ENCODE results near the gene AIFM3. TPM values are rescaled to one million over a fixed set of nuclear protein-coding genes. Genes with fewer than 3 reads are reported as not detected.

Gene AIFM3
- total and polyA plus RNA-seq, 4 donors, result 0.38 to 1.1 (median 0.63) TPM

DNA sequence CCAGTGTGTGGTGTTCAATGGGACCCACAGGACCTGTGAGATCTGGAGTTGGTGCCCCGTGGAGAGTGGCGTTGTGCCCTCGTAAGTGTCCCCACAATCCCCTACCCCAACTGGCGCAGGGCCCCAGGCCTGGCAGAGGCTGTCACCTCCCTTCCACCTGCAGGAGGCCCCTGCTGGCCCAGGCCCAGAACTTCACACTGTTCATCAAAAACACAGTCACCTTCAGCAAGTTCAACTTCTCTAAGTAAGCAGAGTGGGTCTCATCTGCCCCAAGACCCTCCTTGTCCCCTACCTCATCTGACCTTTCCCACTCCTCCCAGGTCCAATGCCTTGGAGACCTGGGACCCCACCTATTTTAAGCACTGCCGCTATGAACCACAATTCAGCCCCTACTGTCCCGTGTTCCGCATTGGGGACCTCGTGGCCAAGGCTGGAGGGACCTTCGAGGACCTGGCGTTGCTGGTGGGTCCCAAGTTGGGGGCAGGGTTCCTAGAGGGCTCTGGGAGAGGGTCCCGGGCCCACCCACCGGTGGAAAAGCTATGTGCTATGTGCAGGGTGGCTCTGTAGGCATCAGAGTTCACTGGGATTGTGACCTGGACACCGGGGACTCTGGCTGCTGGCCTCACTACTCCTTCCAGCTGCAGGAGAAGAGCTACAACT is 56.0 kb downstream of the AIFM3 start:
- no peaks in the 10 kb centered on the region for H3K9me3 ChIP-seq (ENCODE audit: control insufficient read depth in 4 of 4, low read length in 3 of 4)
- H3K9ac ChIP-seq (ENCODE audit: low read depth in 1 of 2, low read length in 2 of 2), result no peak overlapping the region
- DNase-seq (ENCODE audit: low spot score), result no peak
- no peaks in the 10 kb centered on the region for H3K27me3 ChIP-seq (ENCODE audit: control insufficient read depth in 4 of 4, insufficient read depth in 4 of 4, low read length in 3 of 4)
- no peaks in the 10 kb centered on the region for H3K36me3 ChIP-seq (ENCODE audit: control insufficient read depth in 4 of 4, insufficient read depth in 3 of 4, low read depth in 1 of 4, low read length in 3 of 4)
- H3K4me1 ChIP-seq (ENCODE audit: control insufficient read depth in 4 of 4, insufficient read depth in 4 of 4, low read length in 3 of 4), result no peaks in the 10 kb centered on the region
- no peak overlapping the region for H3K4me3 ChIP-seq (ENCODE audit: low read depth in 1 of 3, low read length in 3 of 3)
- WGBS, result 82% methylated on average over 13 of the region's 13 CpGs
- no peak overlapping the region for H3K27ac ChIP-seq (ENCODE audit: low read depth in 1 of 2, low read length in 2 of 2)
- TF ChIP-seq SP1 (IDR thresholded peaks at IDR 0.05) (no peak), EGR1 (IDR thresholded peaks at IDR 0.05; ENCODE audit: low read depth in 2 of 2) (no peak), RXRA (IDR thresholded peaks at IDR 0.05) (no peak), FOXA2 (IDR thresholded peaks at IDR 0.05) (no peak), RAD21 (IDR thresholded peaks at IDR 0.05) (no peak), TAF1 (conservative IDR thresholded peaks at IDR 0.05) (no peak), HNF4A (conservative IDR thresholded peaks at IDR 0.05) (no peak), MAX (IDR thresholded peaks at IDR 0.05) (no peak), JUND (IDR thresholded peaks at IDR 0.05) (no peak), NR2F2 (IDR thresholded peaks at IDR 0.05) (no peak), GABPA (IDR thresholded peaks at IDR 0.05 in 1 of 2, conservative IDR thresholded peaks at IDR 0.05 in 1 of 2) (no peak), YY1 (IDR thresholded peaks at IDR 0.05) (no peak), HNF4G (IDR thresholded peaks at IDR 0.05) (no peak)
- TF ChIP-seq, protein P1, sequence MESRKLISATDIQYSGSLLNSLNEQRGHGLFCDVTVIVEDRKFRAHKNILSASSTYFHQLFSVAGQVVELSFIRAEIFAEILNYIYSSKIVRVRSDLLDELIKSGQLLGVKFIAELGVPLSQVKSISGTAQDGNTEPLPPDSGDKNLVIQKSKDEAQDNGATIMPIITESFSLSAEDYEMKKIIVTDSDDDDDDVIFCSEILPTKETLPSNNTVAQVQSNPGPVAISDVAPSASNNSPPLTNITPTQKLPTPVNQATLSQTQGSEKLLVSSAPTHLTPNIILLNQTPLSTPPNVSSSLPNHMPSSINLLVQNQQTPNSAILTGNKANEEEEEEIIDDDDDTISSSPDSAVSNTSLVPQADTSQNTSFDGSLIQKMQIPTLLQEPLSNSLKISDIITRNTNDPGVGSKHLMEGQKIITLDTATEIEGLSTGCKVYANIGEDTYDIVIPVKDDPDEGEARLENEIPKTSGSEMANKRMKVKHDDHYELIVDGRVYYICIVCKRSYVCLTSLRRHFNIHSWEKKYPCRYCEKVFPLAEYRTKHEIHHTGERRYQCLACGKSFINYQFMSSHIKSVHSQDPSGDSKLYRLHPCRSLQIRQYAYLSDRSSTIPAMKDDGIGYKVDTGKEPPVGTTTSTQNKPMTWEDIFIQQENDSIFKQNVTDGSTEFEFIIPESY (IDR thresholded peaks at IDR 0.05), result no peak
- TF ChIP-seq, protein P2, sequence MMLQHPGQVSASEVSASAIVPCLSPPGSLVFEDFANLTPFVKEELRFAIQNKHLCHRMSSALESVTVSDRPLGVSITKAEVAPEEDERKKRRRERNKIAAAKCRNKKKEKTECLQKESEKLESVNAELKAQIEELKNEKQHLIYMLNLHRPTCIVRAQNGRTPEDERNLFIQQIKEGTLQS (IDR thresholded peaks at IDR 0.05), result no peak
- TF ChIP-seq, protein P3, sequence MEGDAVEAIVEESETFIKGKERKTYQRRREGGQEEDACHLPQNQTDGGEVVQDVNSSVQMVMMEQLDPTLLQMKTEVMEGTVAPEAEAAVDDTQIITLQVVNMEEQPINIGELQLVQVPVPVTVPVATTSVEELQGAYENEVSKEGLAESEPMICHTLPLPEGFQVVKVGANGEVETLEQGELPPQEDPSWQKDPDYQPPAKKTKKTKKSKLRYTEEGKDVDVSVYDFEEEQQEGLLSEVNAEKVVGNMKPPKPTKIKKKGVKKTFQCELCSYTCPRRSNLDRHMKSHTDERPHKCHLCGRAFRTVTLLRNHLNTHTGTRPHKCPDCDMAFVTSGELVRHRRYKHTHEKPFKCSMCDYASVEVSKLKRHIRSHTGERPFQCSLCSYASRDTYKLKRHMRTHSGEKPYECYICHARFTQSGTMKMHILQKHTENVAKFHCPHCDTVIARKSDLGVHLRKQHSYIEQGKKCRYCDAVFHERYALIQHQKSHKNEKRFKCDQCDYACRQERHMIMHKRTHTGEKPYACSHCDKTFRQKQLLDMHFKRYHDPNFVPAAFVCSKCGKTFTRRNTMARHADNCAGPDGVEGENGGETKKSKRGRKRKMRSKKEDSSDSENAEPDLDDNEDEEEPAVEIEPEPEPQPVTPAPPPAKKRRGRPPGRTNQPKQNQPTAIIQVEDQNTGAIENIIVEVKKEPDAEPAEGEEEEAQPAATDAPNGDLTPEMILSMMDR (IDR thresholded peaks at IDR 0.05; ENCODE audit: low read depth, low read length, missing input control), result no peak

DNA sequence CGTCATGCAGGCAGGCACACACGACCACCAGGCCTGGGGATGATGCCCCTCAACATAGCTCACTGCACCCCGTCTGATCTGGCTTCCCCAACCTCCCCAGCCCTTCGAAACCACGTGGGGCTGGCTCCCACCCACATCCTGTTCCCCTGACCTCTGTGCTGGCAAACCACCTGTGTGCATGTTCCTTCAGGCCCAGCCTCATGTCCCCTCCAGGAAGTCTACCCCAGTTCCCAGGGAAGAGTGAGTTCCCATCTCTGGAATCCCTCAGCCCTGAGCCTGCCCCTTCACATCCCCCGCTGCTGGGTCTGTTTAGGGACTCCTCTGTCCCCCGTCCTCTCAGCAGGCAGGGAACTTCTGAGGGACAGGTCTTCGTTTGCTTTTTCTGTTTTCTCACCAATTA is 58.2 kb downstream of the AIFM3 start:
- no peaks in the 10 kb centered on the region for H3K9me3 ChIP-seq (ENCODE audit: control insufficient read depth in 4 of 4, low read length in 3 of 4)
- H3K27me3 ChIP-seq (ENCODE audit: control insufficient read depth in 4 of 4, insufficient read depth in 4 of 4, low read length in 3 of 4), result no peaks in the 10 kb centered on the region
- H3K4me3 ChIP-seq (ENCODE audit: low read depth in 1 of 3, low read length in 3 of 3), result no peak overlapping the region
- no peaks in the 10 kb centered on the region for H3K4me1 ChIP-seq (ENCODE audit: control insufficient read depth in 4 of 4, insufficient read depth in 4 of 4, low read length in 3 of 4)
- H3K9ac ChIP-seq (ENCODE audit: low read depth in 1 of 2, low read length in 2 of 2), result no peak overlapping the region
- no peak for DNase-seq (ENCODE audit: low spot score)
- 75% methylated on average over 8 of the region's 8 CpGs for WGBS
- TF ChIP-seq GABPA (IDR thresholded peaks at IDR 0.05 in 1 of 2, conservative IDR thresholded peaks at IDR 0.05 in 1 of 2) (no peak), RAD21 (IDR thresholded peaks at IDR 0.05) (no peak), JUND (IDR thresholded peaks at IDR 0.05) (no peak), RXRA (IDR thresholded peaks at IDR 0.05) (no peak), YY1 (IDR thresholded peaks at IDR 0.05) (no peak), REST (IDR thresholded peaks at IDR 0.05) (no peak)
- TF ChIP-seq, protein P2 (IDR thresholded peaks at IDR 0.05), result no peak
- TF ChIP-seq, protein P1 (IDR thresholded peaks at IDR 0.05), result no peak
- no peaks in the 10 kb centered on the region for H3K36me3 ChIP-seq (ENCODE audit: control insufficient read depth in 4 of 4, insufficient read depth in 3 of 4, low read depth in 1 of 4, low read length in 3 of 4)
- no peak overlapping the region for H3K27ac ChIP-seq (ENCODE audit: low read depth in 1 of 2, low read length in 2 of 2)

All from liver (tissue), 9 donors.